GM19467 (cell line): ENCODE results near the gene CYP3A5.
"Not testable (repeated sequence)": the region's sequence is repeated elsewhere in the genome, so short reads cannot be mapped to it uniquely, and the experiment has no call there.

Experiments used
- ATAC-seq: cut with Tn5 transposase; IDR thresholded peaks from one replicate; pipeline ENCODE4 v1.9.1; 2021; ENCODE audit warnings: mild to moderate bottlenecking, moderate library complexity; ENCODE audit not compliant: unreplicated experiment

CYP3A5 gene

GRCh38 chr7:99643464-99643863 lies 36.3 kb downstream of the CYP3A5 start:
- no peak for ATAC-seq

- no peak for ATAC-seq
Observed at GRCh38 chr7:99642027-99642426, 37.8 kb downstream of the CYP3A5 start.

DNA sequence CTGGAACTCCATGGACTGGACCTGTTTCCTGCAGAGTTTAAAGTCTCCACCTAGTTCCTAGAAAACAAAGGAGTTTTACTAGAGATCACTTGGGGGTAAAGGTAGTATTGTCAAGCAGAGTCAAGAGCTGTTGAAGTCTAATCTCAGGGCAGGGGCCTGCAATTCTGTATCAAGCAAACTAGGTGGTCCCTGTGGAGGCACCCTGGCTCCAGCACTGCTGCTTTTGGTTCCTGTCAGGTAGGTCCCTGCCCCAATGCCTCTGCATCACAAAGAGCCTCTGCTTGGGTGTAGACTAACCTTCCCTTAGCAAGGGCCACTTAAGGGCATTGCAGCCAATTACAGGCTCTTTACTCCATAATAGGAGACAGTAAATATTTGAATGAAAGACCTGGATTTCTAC lies 40.5 kb downstream of the CYP3A5 start:
- no peak for ATAC-seq

DNA sequence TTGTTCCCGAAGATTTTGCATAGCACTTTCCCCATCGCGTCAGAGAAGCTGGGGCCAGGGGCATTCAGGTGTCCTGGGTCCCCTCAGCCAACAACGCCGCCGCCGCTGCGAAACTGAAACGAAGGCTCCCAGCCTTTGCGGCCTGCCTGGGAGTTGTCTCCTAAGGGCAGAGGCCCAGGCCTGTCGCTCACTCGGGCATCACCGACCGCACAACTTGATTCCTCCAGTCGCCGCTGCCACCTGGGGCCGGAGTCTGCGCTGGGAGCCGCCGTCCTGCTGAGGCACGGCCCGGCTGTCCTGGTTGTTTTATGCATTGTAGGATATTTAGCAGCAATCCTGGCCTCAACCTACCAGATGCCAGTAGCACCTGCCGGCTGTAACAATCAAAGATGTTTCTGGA lies 41.1 kb downstream of the CYP3A5 start:
- no peak for ATAC-seq

DNA sequence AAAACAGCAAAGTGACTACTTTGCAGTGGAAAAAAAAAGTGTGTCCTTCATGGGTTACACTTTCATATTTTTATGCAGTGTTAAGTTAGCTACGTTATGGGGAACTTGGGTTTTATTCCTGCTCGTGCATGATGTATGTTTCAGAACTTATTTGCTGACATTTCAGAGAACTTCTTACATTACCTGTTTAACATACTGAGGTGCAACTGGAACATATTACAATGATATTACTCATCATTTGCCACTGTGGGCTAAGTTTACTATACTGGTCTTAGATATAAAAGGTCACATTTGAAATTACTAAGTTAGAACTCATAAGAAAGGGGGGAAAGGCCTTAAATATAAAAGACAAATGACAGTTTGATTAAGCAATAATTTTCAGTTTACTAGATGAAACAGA lies 42.4 kb downstream of the CYP3A5 start:
- not testable (repeated sequence) for ATAC-seq

- no peak for ATAC-seq
Observed at GRCh38 chr7:99631295-99632109, 48.3 kb downstream of the CYP3A5 start.

- ATAC-seq = no peak
Observed at GRCh38 chr7:99629643-99630042, 50.2 kb downstream of the CYP3A5 start.

GRCh38 chr7:99628471-99629465 lies 51.0 kb downstream of the CYP3A5 start:
- no peak for ATAC-seq

DNA sequence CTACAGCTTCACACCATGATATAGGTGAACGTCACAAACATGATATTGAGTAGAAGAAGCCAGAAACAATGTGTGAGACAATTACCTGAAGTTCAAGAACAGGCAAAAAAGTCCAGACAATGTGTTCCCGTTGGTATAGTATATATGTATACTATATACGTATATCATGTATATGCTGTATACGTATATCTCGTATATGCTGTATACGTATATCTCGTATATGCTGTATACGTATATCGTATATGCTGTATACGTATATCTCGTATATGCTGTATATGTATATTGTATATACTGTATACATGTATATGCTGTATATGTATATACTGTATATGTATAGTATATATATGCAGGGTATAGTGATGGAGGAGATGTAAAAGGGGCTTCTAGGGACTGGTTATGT lies 52.3 kb downstream of the CYP3A5 start:
- no peak for ATAC-seq

DNA sequence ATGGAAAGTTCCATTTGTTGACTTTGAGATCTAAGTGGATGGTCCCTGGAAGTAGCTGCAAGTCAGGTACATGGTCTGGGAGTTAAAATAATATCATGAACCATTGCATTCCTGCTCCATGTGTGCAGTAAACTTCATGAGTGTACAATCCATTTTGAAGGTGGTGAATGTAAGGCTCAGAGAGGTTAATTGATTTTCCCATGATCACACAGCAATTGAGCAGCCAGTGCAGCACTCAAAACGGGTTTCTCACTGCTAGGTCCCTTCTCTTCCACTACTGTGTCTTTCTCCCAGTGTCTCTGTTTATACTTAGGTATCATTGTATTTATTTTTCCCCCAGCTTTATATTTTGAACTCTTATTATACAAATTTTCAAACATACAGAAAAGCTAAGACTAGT lies 53.1 kb downstream of the CYP3A5 start:
- ATAC-seq = no peak

DNA sequence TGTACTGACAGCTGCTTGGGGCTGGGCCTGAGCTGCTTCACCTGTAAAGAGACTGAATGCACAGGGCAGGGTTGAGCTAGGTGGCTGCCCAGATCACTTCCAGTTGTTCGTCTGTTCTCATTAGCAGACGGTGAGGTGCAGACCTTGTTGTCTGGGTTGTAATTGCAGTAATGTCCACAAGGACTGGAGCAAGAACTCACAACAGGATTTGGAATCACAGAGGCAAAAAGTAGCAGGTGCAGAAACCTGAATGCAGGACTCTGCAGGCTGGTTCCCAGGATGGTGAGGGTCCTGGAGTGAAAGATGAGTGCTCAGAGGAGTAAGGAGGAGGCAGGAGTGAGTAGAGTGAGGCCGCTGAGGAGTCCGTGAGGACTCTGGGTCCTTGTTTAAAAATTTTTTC lies 53.8 kb downstream of the CYP3A5 start:
- ATAC-seq = no peak

DNA sequence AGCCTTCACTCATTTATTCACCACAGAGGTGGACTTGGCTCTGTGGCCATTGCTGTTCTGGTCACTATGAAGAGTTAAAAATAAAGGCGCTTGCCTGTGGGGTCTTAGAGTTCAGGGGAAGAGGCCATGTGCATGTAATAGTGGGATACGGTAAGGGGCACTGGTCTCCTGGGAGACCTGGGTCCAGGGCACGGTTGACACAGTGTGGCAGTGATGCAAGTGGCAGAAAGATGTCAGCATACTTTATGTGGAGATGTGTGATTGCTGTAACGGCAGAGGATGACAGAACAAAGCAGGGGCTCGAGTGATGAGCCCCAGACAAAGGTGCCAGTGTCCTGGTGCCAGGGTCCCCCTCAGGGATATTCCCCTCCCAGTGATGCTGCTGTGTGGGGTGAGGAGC lies 54.5 kb downstream of the CYP3A5 start:
- ATAC-seq = no peak

DNA sequence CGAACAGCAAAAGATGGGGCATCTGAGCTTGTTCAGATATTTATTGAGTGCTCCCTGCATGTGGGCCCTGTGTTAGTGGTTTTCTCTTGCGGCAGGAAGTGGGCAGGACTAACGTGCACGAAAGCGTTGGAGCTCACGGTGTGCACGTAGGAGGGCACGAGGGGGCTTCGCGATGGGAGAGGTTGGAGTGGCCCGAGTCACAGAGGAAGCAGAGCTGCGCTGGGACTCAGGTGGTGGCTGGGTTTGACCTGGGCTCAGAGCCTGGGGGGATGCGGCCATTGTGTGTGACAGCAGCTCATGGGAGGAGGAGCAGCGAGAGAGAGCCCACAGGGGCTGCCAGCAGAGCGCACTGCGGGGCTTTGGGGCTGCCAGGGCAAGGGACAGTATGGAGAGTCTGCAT lies 55.3 kb downstream of the CYP3A5 start:
- no peak for ATAC-seq

DNA sequence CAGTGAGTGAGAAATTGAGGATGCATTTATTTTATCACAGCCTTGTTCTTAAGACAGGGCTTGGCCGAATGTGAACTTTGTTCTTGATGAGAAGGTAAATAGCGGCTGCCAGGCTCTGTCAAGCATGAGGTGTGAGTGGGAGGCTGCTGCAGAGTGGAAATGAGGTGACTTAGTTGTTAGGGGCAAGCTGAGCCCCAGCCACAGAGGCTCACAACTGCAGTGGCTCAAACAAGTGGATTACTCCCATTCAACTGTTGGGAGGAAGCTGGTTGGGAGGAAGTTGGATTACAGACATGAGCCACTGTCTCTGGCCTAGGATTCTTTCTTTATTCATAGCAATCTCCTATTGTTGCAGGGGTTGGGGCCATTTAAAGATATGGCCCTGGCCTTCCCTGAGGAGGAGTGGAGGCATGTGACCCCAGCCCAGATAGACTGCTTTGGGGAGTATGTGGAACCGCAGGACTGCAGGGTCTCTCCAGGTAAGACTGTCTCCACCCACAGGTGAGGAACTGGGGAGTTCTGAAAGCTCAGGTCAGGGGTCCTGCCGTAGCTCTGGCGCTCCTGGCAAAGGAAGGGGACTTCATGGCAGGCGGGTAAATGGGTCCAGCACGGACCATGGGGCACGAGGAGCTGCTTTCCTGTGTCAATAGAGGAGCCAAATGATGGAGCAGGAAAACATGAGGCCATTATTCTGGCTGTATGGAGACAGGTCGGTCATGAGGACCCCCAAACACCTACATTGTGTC lies 55.9 kb downstream of the CYP3A5 start:
- no peak for ATAC-seq

DNA sequence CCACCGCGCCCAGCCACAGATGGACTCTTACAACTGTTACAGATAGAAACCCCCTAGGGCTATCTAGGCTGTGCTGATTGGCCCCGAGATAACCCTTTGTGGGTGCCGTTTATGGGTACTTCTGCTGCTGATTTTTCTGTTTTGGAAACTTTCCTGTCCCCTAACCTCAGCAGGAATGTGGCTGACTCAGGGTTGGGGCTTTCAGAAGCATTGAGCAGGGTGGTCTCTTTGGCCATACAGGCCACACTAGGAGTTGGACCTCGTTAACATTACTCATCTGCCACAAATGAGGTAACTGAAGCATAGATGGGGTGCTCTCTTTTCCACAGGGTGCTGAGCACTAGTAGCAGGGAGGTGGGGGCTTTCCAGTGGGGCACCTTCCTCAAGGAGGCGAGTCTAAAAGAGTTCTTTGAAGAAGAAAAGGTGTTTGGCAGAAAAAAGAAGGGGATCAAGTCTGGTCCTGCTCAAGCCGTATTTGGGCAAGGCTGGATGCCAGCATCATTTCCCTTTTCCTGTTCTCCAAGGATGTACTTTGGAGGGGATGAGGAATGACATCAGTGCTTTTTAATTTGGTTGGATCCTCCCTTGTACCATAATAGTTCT lies 56.6 kb downstream of the CYP3A5 start:
- no peak for ATAC-seq

DNA sequence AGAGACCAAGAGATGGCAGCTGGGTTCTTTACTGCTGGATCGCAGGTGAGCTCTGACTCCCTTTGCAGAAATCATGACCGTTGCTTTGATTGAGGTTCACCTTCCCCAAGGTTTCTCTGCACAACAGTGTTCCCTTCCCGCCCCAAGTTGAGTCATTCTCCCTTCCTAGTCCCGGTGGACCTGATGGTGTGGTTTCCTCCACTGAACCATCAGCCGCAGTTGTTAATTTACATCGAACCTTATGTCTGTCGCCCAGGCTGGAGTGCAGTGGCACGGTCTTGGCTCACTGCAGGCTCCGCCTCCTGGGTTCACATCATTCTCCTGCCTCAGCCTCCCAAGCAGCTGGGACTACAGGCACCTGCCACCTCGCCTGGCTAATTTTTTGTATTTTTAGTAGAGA lies 57.2 kb downstream of the CYP3A5 start:
- no peak for ATAC-seq

GRCh38 chr7:99621271-99621670 lies 58.5 kb downstream of the CYP3A5 start:
- no peak for ATAC-seq

DNA sequence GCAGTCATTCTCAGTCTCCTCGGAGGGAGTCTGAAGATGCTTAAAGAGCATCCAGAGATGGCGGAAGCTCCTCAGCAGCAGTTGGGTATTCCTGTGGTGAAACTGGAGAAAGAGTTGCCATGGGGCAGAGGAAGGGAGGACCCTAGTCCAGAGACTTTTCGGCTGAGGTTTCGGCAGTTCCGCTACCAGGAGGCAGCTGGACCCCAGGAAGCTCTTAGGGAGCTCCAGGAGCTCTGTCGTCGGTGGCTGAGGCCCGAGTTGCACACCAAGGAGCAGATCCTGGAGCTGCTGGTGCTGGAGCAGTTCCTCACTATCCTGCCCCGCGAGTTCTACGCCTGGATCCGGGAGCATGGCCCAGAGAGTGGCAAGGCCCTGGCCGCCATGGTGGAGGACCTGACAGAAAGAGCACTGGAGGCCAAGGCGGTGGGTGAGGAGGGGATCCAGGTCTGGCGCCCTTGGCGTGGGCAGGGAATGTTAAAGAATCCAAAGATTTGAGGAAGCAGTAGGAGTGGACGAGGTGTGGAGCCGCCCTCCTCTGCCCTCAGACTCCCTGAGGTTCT lies 60.1 kb downstream of the CYP3A5 start:
- ATAC-seq = no peak

GRCh38 chr7:99618726-99619125 lies 61.1 kb downstream of the CYP3A5 start:
- ATAC-seq = no peak

DNA sequence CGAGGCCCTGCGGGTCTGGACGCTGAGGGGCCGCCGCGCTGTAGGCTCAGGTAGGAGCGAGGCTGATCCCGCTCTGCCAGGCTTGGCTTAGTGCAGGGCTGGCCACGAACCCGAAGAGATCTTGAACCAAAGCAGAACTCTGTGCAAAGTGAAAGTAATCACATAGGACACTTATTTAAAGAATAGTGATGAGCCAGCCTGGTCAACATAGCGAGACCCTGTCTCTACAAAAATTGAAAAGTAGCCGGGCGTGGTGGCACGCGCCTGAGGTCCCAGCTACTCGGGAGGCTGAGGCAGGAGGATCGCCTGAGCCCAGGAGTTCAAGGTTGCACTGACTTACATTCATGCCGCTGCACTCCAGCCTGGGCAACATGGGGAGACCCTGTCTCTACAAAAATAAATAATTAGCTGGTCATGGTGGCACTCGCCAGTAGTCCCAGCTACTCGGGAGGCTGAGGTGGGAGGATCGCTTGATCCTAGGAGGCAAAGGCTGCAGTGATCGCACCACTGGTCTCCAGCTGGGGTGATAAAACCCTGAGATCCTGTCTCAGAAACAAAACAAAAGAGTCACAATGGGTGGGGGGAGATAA lies 62.5 kb downstream of the CYP3A5 start:
- peak; percentile 24 for ATAC-seq
